GM18508 (cell line): ENCODE data around the gene IGFALS.

Experiments
- ATAC-seq: cut with Tn5 transposase; IDR thresholded peaks from one replicate; pipeline ENCODE4 v1.9.1; 2021; ENCODE audit warnings: moderate number of reproducible peaks; ENCODE audit not compliant: insufficient read depth, unreplicated experiment

Gene IGFALS

GRCh38 chr16:1768061-1768766 is 25.3 kb downstream of the IGFALS start:
- no peak for ATAC-seq

GRCh38 chr16:1767116-1767994 is 26.1 kb downstream of the IGFALS start:
- no peak for ATAC-seq

- ATAC-seq = no peak
These were observed 26.8 kb downstream of the IGFALS start for GRCh38 chr16:1766701-1767100.

- no peak for ATAC-seq
These were observed 27.3 kb downstream of the IGFALS start for GRCh38 chr16:1766231-1766630.

- ATAC-seq = no peak
These were observed 27.7 kb downstream of the IGFALS start for GRCh38 chr16:1765826-1766225.

- no peak for ATAC-seq
These were observed 28.5 kb downstream of the IGFALS start for GRCh38 chr16:1764971-1765370.

GRCh38 chr16:1763521-1764511 is 29.7 kb downstream of the IGFALS start:
- no peak for ATAC-seq

GRCh38 chr16:1762879-1763520 is 30.5 kb downstream of the IGFALS start:
- ATAC-seq = no peak

- ATAC-seq = no peak
These were observed 31.2 kb downstream of the IGFALS start for GRCh38 chr16:1762196-1762878.

GRCh38 chr16:1761751-1762150 is 31.8 kb downstream of the IGFALS start:
- ATAC-seq = no peak

GRCh38 chr16:1760911-1761310 is 32.6 kb downstream of the IGFALS start:
- no peak for ATAC-seq

- ATAC-seq = no peak
These were observed 34.0 kb downstream of the IGFALS start for GRCh38 chr16:1759511-1759910.

GRCh38 chr16:1758923-1759322 is 34.6 kb downstream of the IGFALS start:
- ATAC-seq = no peak

GRCh38 chr16:1757714-1758461 is 35.6 kb downstream of the IGFALS start:
- ATAC-seq = no peak

GRCh38 chr16:1754204-1754603 is 39.3 kb downstream of the IGFALS start:
- no peak for ATAC-seq

GRCh38 chr16:1752853-1753252 is 40.7 kb downstream of the IGFALS start:
- no peak for ATAC-seq

- no peak for ATAC-seq
These were observed 41.6 kb downstream of the IGFALS start for GRCh38 chr16:1751946-1752345.
